Stimulated activated CD8-positive, alpha-beta memory T cell treated with anti-CD3 and anti-CD28 coated beads, Interleukin-4, amount 100 ng/mL, for 1 hour (primary cell): ENCODE measurements around the gene SMU1.
A peak's percentile ranks its signal among the peaks of the same experiment; 100 is the strongest.
"Not testable (repeated sequence)": the region's sequence is repeated elsewhere in the genome, so short reads cannot be mapped to it uniquely, and the experiment has no call there.

Experiments used
- DNase-seq, 2 donors: peaks; one replicate each; pipeline ENCODE4 v3.0.0-alpha.2; 2020; ENCODE audit warnings: low read depth in 2 of 2, low spot score in 1 of 2

Gene SMU1

GRCh38 chr9:33105959-33106358, 29.5 kb upstream of the SMU1 start:
- DNase-seq, result no peak

DNA sequence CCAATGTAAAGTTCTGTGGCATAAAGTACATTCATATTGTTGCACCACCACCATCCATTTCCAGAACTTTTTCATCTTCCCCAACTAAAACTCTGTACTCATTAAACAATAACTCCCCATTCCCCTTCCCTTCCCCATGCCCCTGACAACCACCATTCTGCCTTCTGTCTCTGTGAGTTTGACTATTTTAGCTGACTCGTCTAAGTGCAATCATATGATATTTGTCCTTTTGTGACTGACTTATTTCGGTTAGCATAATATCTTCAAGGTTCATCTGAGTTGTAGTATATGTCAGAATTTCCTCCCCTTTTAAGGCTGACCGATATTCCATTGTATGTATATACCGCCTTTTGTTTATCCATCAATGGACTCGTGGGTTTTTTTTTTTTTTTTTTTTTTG, 29.0 kb upstream of the SMU1 start:
- DNase-seq, result no peak

- no peak for DNase-seq
Observed at GRCh38 chr9:33104401-33104800, 27.9 kb upstream of the SMU1 start.

DNA sequence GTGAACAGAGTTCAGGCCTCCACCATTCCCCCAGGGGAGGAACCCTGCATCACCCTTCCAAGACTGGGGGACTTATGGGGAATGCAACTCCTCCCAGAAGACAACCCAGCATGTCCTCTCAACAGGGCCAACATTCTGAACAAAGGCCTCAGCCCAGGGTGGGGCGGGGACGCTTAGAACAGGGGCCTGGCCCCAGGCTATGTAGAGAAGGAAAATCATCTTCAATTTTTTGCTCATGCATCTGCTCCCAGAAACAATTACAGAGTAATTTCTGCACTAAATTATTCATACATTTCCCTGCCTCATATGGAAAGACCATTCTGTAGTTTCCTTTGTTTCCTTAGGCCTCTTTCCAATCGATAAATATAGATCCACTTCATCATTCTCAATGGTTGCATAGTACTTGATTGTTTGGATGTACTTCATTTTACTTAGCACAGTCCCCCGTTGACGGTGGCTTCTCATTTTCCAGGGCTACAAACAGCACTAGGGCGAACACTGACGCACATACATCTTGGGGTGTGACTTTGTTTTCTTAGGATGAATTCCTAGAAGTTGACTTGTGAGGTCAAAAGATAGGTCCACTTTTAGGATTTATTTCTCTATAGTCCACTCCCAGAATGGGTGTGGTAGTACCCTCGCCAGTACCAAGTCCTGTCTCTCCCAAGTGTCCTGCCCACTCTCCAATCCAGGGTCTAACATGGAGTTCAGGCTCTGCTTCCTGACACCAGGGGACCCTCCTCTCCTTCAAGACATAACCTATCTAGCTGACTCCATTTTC, 27.2 kb upstream of the SMU1 start:
- no peak for DNase-seq

DNA sequence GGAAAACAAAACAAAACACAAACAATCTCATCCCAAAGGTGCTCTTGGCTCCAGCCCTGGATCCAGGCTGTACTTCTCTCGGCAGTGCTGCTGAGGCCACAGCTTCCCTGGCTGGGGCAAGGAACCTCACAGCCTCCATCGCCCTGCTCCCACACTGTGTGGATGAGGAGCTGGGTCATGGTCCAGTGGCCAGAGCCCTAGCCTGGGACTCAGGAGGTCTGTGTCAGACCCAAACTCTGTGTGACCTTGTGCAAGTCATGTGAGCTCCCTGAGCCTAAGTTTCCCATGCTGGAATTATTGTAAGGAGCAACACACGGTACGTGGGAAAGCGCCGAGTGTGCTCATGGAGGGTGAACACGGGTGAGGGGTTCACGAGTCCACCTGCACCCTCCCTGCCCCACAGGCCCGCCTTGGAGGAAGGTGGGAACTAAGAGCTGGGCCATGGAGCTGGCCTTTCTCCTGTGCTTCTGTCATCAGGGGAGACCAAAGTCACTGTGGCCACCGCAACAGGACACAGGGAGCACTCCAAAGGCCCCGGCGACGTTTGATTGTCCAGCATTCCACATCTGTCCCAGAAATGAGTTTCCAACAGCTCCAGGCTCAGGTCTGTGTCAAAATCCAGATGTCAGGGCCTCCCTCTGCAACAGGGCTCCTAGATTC, 26.2 kb upstream of the SMU1 start:
- no peak for DNase-seq

GRCh38 chr9:33101104-33101951, 24.9 kb upstream of the SMU1 start:
- no peak for DNase-seq

DNA sequence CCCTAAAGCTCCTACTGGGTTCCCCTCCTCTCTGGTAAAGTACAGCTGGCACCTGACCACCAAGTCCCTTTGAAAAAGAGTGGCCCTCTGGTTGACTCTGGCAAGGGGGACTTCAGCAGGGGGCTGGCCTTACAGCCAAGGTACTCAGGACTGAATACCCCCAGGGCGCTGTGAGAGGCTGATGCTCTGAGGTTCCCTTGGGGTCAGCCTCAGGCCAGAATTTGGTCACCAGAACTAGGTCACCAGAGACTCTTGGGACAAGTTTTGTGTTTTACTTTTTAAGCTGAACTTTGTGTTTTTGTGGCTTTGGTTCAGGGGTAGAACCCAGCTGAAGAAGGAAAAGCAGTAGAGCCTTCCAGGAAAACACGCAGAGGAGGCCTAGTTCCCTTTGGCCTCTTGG, 23.3 kb upstream of the SMU1 start:
- DNase-seq, result no peak

- DNase-seq, result no peak
Observed at GRCh38 chr9:33097192-33097591, 20.7 kb upstream of the SMU1 start.

DNA sequence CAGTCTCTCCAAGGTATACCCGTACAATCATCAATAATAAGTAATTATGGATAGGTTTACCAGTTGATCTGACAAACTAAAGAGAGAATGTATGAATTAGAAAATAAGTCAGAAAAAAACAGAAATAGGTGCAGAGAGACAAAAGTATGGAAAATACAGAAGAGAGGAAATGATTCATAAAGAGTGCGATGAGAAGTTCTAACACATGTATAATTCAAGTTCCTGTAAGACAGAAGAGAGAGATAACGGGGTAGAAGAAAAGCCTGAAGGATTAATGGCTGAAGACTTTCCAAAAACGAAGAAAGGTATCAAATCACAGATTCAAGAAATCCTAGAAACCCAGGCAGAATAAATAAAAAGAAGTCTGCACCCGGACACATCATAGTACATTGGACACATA, 16.2 kb upstream of the SMU1 start:
- DNase-seq, result no peak

GRCh38 chr9:33085672-33086071, 9.2 kb upstream of the SMU1 start:
- DNase-seq, result not testable (repeated sequence)

DNA sequence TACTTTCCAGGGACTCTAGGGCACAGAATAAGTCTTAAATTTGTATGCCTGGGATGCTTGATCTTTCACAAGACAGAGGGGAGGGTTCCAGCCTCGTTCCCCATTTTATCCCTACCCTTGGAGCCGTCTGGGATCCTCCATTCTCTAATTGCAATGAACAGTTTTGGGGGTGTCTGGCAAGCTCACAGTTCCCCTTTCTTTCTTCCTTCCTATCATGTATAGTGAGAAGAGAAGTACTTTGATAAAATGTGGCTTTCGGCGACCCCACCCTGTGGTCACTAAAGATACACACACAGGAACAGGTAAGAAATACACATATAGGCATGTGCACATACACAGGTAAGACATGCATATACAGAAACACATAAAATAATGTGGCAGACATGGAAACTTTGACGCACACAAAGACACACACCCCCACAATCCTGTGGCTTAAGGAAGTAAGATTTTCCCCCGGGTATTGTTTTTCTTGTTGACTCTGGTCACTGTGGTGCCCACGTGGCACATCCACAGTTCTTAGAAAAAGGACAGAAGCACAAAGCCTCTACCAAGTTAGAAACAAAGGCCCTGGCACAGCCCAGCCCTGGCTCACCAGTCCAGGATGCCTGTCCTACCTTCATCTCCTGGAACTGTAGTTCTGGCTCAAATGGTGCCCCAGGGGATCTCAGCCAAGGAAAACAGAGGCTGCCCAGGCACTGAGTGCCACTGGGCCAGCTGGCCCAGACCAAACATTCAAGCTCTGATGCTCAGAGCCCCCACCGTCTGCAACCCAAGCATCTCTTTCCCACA, 6.3 kb upstream of the SMU1 start:
- no peak for DNase-seq

DNA sequence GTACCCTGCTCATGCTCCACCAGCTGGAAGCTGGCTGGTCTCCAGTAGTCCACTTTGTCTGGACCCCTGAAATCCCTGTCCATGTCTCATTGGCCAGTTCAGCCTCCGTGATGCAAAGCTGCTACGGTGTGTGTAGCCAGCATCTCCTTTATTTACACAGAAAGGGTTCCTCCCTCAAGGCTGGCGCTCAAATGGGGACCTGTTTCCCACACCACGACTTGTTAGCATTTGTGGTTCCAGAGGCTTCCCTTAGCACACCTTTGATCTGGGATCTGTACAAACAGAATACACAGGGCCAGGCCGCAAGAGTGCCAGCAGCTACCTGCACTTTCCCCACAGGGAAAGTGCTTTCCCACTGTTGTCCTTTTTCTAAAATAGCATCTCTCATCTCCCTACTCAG, 5.7 kb upstream of the SMU1 start:
- no peak for DNase-seq

GRCh38 chr9:33081128-33081851, 4.8 kb upstream of the SMU1 start:
- peak; percentile 5 to 24 for DNase-seq

- no peak for DNase-seq
Observed at GRCh38 chr9:33080534-33080933, 4.1 kb upstream of the SMU1 start.

GRCh38 chr9:33068991-33069390, 7.5 kb downstream of the SMU1 start:
- DNase-seq, result no peak

- no peak for DNase-seq
Observed at GRCh38 chr9:33065157-33066076, 11.1 kb downstream of the SMU1 start.

- DNase-seq, result no peak
Observed at GRCh38 chr9:33051144-33051543, 25.3 kb downstream of the SMU1 start.

- no peak for DNase-seq
Observed at GRCh38 chr9:33049680-33050361, 26.7 kb downstream of the SMU1 start.

GRCh38 chr9:33048054-33048465, 28.4 kb downstream of the SMU1 start:
- DNase-seq, result no peak
